ENCODE results near the gene SLC35E1.

- TF ChIP-seq CTCF (conservative IDR thresholded peaks at IDR 0.05; ENCODE audit: low read depth, low read length) (no peak), POLR2A (IDR thresholded peaks at IDR 0.05; ENCODE audit: low read depth, low read length) (no peak), MXI1 (IDR thresholded peaks at IDR 0.05; ENCODE audit: borderline replicate concordance, low read depth, low read length) (no peak), CHD1 (IDR thresholded peaks at IDR 0.05; ENCODE audit: low read depth, low read length) (no peak), CEBPB (IDR thresholded peaks at IDR 0.05; ENCODE audit: low read depth, low read length) (no peak), RAD21 (IDR thresholded peaks at IDR 0.05; ENCODE audit: low read length) (no peak), USF2 (IDR thresholded peaks at IDR 0.05; ENCODE audit: low read depth, low read length) (no peak)
These were observed 46.0 kb upstream of the SLC35E1 start for GRCh38 chr19:16618248-16618647.

All from IMR-90 (cell line).